HG02885 (cell line): ENCODE measurements around the gene ASB6.

Source experiments
- ATAC-seq: cut with Tn5 transposase; IDR thresholded peaks from one replicate; pipeline ENCODE4 v1.9.1; 2021; ENCODE audit warnings: mild to moderate bottlenecking; ENCODE audit not compliant: unreplicated experiment, poor library complexity

The ASB6 gene, protein sequence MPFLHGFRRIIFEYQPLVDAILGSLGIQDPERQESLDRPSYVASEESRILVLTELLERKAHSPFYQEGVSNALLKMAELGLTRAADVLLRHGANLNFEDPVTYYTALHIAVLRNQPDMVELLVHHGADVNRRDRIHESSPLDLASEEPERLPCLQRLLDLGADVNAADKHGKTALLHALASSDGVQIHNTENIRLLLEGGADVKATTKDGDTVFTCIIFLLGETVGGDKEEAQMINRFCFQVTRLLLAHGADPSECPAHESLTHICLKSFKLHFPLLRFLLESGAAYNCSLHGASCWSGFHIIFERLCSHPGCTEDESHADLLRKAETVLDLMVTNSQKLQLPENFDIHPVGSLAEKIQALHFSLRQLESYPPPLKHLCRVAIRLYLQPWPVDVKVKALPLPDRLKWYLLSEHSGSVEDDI

DNA sequence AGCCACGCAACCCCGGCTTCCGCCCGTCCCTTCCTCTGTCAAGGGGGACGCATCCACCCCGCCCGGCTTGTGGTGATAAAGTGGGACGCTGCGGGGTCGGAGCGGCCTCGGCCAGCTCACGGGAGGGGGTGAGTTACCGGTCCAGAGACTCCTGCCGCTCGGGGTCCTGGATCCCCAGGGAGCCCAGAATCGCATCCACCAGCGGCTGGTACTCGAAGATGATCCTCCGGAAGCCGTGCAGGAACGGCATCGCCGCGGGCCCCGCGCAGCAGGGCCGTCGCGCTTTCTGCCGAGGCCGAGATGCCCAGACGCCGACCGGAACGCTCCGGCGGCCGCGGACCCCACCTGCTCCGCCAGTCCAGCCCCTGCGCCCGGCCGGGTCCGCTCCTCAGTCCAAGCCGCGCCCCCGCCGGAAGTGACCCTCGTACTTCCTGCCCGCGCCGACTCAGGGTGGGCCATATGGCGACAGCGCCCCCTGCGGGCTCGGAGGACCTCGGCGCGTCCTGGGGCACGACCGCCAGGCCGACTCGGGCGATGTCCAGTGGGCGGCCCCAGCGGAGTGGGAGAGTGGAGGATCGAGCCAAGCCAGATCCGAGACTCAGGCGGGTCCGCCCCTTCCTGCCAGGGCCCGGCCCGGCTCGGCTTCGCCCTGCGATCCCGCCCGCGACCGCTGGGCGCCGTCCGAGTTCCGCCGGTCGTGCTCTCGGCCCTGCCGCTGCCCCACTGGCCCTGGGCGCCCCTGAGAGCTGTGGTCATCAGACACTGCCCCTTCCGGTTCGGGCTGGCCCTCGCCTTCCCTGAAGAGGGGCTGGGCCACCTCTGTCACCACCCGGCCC is at the start of gene ASB6:
Gene ASB6, minus strand, starts transcription at position 402 of the 836 bp plus-strand sequence. Its CDS starts 152 bp downstream, at position 250.
- peak; percentile 90 for ATAC-seq

DNA sequence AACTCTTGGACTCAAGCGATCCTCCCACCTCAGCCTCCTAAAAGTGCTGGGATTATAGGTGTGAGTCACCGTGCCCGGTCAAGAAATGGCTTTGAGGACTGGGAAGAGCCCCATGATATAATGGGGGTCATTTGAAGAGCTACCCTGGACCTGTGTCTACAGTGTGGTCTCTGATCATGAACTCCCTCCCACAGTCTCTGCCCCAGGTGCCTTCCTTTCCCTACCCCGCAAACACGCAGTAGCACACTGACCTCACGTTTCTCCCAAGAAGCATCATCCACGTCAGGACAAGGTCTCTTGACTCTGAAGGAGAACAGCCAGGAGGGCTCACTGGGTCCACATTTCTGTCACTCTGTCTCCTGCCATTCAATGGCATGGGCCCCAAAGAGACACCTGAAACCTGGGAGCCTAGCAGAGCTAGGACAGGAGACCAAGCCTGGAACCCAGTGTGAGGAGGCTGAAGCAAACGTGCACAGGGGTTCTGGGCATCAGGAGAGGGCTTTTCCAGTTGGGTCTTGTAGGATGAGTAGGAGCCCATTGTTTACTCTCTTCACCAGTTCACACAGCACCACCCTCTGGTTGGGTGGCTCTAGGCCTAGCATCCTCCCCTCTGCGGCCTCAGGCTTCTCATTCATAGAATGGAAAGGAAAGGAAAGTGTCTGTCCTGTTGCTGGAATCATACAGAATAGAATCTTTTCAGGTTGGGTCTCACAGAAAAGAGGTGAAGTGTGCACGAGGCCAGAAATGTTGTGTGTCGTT is 46.5 kb upstream of the ASB6 start:
- ATAC-seq = no peak

DNA sequence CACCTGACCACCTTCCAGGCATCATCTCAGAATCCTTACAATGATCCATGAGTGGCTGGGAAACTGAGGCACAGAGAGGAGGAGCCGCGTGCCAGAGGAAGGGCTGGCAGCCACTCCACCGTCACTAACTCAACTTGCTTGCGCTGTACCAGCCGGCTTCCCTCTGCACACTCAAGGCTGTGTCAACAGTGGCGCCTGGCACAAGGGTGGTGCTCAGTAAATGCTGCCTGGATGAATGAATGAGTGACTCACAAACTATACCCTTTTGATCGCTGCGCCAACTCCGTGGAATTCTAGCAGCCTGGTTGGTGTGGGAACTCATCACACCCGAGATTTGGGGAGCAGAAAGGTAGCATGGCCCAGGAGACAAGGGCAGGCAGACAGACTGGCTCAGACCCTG is 45.4 kb upstream of the ASB6 start:
- ATAC-seq = no peak

DNA sequence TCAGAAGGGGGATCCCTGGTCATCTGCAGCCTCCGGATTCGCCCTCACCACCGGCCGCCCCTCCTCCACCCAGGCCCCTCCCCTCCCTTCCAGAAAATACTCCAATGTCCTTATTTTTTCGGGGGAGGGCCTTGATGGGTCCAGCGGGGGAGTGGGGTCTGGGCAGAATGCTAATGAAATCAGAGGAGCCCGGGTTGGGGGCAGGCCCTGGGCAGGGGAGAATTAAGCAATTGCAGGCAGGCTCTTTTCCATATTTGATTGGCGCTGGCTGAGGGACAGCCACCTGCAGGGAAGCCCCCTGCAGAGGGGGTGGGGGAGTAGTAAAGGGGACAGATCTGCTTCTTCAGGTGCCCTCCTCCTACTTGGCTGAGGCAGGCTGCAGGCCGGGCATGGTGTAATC is 44.8 kb upstream of the ASB6 start:
- ATAC-seq = no peak

DNA sequence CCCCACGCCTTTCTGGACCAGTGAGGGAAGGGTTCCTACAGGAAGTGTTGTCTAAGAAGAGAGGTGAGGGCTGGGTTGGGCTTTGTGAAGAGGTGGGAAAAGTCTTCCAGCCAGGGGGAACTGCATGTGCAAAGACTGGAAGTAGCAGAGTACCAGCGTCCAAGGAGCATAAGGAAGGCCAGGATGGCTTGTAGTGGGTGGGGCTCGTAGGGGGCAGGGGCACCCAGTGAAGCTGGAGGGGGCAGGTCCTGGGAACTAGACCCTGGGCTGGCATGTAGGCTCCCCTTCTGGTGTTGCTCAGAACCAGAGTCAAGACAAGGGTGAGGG is 43.9 kb upstream of the ASB6 start:
- ATAC-seq = no peak

DNA sequence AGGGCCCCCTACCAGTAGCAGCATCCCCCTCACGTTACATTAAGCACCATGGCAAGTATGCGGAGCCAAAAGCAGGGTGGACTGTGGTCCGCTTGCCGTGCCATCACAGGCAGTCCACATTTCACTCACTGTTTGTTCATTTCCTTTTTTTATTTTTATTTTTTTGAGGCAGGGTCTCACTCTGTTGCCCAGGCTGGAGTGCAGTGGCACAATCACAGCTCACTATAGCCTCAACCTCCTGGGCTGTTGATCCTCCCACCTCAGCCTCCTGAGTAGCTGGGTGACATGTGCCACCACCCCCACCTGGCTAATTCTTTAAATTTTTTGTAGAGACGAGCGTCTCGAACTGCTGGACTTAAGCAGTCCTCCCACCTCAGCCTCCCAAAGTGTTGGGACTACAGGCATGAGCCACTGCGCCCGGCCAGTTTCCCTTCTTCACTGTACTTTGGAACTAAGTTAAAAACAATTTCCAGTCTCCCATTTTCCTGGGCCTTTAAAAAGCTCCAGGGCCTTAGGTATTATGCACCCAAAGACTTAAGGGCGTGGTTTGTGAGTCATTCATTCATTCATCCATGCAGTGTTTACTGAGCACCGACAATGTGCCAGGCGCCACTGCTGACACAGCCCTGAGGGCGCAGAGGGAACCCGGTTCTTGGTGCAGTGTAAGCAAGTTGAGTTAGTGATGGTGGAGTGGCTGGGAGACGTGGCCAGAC is 43.4 kb upstream of the ASB6 start:
- ATAC-seq = no peak

DNA sequence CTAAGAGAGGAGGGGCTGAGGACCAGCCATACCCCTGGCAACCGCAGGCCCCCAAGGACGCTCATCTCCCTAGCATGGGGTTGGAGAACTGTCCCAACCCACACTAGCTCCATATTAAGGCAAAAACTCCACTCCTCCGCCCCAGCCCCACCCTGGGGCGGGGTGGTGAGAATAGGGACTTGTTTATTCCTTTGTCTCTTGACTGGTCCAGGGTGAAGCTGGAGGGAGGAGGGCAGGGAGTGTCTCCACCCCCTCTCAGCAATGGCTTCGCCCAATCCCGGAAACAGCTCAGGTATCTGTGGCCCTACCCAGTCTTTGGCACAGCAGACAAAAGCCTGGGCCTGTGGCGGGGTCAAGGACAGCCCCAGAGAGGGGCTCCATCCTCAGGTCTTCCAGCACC is 40.4 kb upstream of the ASB6 start:
- no peak for ATAC-seq

DNA sequence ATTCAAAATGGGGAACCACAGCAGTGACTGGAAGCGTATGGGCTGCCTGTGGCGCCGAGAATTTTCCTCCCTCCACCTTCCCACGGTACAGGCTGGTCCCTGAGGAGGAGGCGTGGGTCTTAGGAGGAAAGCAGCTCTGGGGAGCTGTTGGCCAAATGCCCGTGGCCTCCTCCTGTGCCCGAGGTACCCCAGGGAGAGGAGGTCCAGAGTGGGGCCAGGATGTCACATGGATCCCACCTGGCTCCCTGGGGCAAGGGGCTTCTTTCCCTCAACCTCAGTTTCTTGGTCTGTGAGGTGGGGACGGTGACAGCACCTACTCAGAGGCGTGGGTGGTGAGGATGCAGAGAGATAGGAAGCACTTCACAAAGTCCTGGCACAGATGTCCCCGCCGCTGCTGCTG is 40.0 kb upstream of the ASB6 start:
- ATAC-seq = no peak

DNA sequence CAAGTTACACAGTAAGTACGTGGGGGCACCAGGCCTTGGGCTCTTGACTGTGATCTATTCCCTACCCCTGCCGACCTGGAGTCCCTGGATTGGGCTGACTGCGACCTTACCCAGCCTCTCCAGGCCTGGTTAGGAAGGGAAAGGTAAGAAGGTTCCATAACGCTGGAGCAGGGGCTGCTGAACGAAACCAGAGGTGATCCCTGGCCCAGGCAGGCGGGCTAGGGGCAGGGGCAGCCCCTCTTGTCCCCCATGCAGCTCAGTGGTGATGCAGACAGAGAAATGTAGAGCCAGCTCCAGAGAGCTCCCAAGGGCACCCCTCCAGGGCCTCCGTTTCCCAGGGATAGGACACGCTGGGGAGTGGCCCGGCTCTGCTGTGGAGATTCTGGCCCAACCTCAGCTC is 37.6 kb upstream of the ASB6 start:
- no peak for ATAC-seq

DNA sequence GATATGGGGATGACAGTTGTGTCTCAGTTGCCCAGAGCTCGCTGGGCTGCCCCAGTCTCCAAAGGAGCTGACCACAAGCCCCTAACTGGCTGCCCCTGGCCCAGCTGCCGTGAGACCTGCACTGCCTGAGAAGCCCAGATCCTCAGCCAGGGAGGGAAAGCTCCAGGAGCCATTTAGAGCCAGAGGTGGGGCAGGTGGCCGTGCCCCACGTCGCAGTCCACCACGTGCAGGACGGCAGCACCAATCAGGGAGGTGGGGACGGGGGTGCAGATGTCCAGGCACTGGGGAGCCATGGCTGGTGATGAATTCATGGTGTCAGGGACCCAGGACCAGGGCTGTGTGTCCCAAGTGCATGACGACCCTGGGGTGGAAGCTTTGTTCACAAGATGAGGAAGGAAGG is 36.9 kb upstream of the ASB6 start:
- ATAC-seq = no peak

DNA sequence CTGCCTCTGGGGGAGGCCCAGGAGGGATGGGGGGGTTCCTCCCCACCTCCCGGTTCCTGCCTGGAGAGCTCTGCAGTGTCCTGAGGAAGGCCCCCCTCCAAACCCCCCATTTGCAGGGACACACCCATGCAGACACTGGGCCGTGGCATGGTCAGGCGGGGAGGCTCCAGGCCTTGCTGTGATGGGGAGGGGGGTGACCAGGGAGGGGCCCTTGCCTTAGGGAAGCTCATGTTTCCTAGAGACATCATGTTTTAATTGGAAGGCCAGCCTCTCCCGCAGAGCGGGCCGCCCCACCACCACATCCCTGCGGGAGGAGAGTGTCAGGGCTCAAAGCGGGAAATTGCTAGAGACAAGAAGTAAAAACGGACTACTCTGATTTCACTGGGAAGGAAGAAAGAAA is 35.5 kb upstream of the ASB6 start:
- ATAC-seq = no peak

DNA sequence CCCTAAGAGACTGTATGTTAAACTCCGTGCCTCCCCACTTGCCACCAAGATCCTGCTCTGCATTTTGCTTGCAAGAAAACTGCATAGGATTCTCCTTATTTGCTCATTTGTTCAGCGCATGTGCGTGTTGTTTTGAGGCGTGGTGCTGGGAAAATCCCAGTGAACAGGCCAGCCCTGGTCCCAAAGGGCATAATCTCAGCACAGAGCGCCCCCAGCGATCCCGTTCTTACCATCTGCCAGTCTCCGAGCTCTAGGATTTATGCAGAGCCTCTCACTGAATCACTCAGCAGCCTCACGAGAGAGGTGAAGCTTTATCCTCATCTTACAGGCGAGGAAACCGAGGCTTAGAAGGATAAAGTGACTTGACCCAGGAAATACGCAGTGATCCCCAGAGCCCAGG is 35.0 kb upstream of the ASB6 start:
- no peak for ATAC-seq

DNA sequence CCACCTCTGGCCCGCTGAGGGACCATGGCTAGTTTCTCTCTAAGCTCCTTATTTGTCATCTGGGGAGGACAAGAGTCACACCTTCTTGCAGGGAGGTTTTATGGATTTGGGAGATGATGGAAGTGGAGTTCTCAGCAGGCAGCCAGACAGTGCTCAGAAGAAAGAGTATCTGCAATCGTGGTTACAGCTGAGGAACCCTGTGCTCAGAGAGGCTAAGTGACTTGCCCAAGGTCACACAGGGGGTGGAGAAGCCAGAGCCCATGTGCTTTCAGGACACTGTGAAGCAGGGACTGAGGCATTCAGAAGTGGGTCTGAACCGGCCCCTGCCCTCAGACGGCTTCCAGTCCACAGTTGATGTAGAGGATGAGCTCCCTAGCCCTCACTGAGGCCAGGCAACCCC is 34.3 kb upstream of the ASB6 start:
- ATAC-seq = no peak

DNA sequence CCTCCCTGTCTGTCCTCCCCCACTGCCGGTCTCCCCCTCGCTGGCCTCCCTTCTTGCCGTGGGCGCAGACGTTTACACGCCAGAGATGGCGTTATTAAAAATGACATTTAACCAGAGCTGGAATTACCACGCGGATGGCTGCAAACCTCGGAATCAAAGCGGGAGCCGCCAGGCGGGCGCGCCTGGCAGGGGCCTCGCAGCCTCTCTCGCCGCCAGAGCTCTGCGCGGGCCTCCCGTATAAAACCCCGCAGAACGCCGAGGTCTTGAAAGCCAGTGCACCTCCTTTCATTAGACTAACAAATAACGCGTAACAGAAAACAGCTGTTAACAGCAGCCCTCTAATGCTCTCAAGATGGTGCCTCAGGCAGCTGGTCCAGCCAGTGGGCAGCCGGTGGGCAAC is 33.7 kb upstream of the ASB6 start:
- ATAC-seq = no peak

DNA sequence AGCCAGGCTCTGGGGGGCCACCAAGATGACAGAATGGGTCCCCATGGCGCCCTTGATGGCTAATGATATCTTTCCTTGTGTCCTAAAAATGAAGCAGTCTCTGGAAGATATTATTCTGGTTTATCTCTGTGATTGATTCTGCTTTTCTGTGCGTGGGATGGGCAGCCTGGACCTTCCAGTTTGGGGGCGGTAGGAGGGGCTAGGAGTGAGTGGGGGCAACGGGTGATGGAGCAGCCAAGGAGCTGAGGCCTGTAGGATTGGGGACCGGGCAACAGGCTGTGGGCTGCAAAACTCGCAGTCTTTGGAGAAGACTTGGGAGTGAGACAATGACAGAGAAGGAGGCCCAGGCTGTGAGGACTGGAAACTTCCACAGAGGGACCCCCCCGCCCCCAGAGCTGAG is 32.3 kb upstream of the ASB6 start:
- no peak for ATAC-seq

DNA sequence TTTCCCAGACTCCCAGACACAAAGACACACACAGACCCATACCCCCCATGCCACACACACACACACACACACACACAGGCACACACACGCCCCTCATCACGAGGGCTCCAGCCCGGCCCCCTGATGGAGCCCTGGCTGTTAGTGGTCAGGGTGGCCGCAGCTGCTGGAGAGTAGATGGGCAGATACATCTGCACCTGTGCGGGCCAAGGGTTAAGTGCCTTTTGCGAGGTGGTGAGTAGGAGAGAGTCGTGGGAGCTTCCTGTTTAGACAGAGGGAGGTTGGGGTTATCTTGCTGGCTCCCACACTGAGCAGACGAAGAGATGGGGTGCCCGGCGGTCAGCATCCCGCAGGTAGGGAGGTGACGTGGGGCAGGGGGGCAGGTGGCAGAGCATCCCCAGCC is 31.7 kb upstream of the ASB6 start:
- no peak for ATAC-seq

DNA sequence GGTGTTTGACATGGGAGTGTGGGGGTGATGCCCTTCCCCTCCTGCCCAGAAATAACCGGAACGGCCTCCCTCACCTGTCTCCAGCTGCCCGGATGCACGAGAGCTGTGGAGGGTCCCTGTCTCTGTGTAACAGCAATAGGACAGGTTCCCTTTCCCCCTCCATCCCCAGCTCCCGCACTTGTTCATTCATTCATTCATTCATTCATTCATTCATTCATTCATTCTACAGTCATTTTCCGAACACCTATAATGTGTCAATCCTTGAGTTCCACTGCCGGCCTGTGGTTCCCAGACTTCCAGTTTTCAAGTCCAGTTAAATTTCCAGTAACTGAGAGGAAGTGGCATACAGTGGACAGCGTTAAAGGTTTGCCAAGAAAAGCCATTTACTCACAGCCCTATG is 30.8 kb upstream of the ASB6 start:
- no peak for ATAC-seq

DNA sequence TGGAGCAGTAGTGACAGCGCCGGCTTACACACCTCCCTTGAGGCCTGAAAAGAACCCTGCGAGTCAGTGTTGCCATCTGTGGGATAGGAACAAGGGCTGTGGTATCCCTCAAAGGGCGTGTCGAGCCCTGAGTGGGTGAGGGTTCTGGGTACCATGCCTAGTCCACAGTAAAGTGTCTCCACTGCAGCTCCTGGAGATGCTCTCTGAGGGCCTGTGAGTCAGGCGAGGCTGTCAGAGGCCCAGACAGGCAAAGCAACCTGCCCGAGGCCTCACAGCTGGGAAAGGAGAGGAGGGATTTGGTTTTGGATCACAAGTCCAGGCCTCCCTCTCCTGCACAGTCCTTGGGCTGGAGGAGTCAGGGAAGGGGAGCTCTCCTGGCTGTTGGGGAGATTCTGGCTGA is 29.6 kb upstream of the ASB6 start:
- ATAC-seq = no peak

DNA sequence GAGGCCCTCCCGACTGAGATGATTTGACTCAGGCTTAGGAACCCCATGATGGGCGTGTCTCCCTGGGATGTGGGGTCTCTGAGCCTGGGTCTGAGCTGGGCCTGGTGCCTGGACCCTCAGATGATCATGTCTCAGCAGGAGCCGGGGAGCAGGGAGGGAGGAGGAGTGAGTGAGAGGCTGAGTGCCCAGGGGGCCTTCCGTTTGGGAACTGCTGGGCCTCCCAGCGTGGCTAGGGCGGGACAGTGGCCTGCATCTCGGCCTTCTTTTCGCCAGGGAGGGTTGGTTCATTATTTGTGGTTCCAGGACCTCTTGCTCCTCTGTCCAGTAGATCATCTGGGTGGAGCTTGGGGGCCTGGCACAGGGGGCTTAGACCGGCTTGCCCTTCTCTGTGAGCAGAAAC is 29.1 kb upstream of the ASB6 start:
- ATAC-seq = no peak

DNA sequence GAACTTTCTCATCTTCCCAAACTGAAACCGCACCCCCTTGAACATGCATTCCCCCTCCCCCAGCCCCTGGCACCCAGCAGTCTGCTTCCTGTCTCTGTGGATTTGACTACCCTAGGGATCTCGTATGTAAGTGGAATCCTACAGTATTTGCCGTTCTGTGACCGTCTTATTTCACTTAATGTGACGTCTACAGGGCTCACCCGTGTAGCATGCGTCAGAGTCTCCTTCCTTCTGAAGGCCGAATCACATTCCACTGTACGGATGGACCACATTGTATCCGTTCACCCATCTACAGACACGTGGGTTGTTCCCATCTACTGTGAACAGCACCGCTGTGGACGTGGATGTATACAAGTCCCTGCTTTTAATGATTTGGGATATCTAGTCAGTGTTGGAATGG is 28.0 kb upstream of the ASB6 start:
- ATAC-seq = no peak
